Activated CD4-positive, alpha-beta T cell treated with anti-CD3 and anti-CD28 coated beads for 48 hours (primary cell): Measurements from ENCODE around the gene RTL10.

Experiments
- DNase-seq: peaks from one replicate; pipeline ENCODE4 v3.0.0-alpha.2; 2020

The RTL10 gene

DNA sequence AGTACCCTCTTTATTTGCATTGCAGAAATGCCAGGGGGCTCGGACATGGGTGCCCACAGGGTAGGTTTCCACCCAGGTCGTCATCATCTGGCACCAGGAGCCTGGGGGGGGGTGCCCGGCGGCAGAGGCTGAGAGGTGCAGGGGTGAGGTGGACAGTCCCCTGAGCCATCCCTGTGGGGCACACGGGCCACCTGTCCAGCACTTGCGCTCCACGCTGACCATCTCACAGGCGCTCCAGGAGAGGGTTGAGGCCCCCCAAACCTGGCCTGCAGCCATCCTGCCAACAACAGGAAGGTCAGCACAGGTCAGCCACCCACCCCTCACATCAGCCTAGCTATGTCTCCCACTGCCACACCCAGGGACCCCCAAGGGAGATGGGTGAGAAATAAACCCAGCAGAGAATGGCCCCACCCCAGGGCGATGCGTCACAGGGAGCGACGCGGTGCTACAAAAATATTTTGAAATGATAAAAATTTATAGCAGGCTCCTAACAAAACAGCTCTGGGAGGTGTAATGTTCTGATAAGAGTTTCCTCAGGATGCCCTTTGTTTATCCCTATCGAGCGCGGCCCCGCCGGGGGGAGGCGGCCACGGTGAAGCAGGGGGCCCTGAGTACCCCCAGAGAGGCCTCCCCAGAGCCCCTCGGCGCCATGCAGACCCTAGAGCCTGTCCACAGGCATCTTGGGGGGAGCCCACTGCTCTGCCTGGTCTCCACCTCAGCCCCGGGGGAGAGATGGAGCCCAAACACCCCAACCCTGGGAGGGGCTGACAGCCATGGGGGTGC, 21.0 kb upstream of the RTL10 start:
- DNase-seq = peak; percentile 1

DNA sequence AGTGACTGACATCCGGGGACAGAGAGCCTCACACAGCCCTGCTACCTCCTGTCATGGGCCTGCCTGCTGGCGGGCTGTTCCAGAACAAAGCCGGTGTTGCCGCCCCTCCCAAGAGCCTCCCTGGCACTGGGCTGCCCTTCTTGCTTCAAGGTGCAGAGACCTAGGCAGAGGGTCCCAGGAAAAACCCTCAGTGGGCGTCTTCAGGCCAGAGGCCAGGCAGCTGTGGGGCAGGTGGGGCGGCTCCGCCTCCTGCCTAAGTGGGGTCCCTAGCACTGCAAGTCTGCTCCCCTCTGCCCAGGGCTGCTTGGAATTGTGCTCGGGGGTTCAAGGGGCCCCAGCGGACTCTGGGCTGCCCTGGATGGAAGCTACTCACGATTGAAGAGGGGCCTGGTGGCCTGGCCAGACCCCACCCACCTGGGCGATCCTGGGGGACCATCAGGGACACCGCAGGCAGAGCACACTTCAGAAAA, 20.4 kb upstream of the RTL10 start:
- DNase-seq = no peak

DNA sequence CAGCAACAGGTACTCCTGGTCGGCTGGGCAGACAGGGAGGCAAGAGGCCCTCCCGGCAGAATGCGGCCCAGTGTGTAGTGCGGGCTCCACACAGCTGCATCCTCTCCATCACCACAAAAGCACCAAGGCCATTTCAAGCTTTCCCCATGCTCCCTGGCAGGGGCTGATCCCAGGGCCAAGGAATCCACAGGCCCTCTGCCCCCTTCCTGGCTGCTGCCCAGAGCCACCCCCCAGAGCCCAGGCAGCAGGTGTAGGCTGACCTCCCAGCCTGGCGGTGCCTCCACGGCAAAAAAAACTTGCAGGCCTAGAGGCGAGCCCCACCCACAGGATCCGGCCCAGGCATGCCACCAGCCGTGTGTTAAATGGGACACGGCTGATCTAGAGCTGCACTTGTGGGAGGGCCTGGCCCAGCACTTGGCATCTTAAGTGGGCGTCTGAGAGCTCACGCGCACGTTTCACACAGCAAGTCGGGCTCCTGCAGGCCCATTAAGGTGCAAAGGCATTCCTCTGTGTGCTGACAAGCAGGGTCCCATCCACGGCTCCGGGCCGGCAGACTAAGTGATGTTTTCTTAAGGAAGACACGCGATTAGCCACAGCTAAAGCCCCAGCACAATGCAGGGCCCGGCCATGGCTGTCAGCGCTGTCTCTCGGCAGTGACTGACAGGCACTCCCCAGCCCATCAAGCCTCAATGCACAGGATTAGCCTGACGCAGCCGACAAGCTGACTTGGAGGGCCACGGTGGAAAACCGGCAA, 19.8 kb upstream of the RTL10 start:
- peak; percentile 51 for DNase-seq

DNA sequence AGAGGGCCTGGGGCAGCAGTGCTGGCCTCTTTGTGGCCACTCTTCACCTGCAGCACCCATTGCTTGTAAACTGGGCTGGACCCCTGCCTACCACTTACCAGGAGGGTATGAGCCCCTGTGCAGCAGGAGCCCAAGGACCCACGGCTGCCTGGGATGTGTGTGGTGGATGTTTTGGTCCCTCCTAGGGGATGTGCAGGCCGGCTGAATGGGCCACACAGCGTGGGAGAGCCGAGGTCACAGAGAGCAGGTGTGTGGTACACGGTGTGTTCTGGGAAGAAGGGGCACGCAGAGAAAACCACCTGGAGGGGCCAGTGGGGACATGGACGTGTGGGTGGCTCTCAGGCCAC, 19.3 kb upstream of the RTL10 start:
- DNase-seq = no peak

DNA sequence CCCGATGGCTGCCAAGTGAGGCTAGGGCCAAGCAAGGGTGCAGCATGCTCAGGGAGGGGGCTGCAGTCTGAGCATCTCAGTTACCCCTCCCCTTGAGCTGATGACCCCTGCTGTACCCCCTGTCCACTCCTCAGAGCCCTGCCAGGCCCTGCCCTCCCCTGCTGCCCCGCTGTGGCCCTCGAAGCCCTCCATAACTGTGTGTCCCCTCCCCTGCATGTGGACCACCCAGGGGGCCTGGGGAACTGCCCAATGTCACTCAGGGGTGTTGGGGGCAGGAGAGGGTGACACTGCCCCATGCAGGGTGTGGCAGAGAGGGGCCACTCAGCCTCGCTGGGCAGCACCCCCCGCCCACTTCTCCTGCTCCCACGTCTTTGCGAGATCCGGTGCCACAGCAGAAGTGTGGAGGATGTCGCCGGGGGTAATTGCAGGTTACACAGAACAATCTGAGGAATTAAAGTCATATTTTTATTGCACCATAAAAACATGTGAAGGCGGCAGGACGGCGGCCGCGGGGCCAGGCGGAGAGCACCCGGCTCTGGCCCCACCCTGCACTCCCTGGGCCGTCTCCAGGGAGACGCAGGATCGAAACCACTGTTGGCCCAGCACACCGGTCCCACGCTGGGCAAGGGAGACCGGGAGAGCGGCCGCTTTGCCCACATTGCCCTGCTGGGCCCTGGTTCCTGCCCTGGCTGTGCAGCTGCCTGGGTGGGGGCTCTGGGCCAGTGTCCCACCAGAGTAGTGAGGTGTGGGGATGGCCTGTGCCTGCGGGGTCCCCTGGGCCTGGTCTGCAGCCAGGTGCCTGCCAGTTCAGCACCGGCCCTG, 18.7 kb upstream of the RTL10 start:
- DNase-seq = peak; percentile 1

DNA sequence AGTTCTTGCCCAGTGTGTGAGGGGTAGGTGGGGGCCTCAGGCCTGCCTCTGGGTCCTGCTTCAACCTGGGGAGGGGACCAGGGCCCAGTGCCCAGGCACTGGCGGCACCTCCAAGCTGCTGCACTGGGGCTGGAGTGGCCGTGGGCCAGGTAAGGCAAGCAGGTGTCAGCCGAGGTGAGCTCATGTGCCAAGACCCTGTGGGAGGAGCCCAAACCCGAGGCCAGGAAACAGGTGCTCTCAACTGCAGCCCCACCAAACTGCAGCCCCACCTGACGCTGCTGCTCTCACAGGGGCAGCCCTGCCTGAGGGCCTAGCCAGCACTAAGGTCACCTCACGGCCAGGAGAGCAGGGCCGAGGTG, 18.1 kb upstream of the RTL10 start:
- DNase-seq = peak; percentile 1

DNA sequence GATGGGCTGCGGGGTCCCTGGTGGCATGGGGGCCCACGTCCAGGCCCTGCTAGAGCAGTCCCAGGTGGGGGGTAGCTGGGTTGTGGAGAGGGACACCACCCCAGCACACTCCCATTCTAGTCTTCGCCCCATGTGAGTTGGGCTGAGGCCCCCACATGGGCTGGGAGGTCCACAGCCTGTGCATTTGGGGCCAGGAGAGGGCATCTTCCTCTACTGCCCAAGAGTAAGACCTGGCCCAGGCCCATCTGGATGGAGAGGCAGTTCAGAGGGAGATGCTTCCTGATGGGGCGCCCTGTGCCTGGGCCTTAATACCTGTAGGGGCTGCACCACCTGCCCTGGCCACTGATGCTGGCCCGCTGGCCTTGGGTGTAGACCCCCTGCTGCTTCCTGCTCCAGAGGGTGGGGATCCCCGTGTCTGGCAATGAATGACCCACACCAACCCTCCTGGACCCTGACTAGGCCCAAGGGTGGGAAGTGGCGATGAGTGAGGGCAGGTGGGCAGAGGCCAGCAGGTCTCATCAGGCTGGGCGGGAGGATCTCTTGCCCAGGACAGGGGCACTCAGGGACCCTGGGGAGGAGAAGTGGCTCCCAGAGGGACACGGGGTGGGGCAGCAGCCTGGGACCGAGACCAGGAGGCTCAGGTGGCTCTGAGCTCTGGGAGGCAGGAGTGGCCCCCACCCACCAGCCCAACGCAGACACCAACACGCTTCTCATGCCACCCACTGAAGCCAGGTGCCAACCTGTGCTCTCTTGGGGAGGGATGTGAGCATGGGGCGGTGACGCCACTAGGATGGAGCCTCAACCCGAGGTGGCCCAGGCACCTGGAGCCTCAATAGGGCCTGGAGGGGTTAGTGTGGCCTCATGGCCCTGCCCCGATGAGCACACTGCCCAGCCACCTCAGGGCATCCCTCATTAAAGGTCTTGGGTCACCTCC, 17.4 kb upstream of the RTL10 start:
- peak; percentile 1 for DNase-seq

DNA sequence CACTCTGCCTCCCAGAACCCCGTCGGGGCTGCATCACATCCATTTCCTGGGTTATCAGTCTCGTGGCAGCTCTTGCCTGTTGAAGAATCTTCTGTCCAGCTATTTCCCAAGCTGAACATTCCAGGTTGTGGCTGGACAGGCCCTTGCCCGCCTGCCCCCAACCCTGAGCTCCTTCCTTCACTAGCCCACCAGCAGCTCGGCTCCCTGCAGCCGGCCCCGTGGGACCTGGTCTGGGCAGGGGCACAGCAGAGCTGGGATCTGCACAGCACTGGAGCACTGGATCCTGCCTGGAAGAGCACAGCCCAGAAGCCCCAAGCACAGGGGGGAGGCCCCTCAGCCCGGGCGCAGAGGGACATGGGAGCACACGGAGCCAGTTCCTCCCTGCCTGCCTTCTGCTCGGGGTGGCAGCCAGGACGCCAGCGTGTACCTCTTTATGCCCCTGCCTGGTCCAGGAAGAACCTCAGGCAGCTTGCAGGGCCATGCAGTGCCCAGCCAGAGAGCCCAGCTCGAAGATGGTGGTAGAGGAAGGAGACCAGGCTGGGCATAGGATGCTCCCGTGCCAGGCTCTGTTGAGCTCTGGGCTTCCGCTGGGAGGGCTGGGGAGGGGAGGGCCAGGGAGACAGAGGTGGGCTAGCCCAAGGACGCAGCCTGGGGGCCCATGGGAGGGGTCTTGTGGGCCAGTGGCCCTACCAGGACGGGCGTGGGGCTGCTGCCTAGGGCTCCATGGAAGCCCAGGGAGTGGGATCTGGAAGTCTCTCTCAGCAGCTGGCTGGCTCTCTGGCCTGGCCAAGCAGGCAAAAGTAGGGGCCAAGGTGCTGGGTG, 16.6 kb upstream of the RTL10 start:
- peak; percentile 1 for DNase-seq

DNA sequence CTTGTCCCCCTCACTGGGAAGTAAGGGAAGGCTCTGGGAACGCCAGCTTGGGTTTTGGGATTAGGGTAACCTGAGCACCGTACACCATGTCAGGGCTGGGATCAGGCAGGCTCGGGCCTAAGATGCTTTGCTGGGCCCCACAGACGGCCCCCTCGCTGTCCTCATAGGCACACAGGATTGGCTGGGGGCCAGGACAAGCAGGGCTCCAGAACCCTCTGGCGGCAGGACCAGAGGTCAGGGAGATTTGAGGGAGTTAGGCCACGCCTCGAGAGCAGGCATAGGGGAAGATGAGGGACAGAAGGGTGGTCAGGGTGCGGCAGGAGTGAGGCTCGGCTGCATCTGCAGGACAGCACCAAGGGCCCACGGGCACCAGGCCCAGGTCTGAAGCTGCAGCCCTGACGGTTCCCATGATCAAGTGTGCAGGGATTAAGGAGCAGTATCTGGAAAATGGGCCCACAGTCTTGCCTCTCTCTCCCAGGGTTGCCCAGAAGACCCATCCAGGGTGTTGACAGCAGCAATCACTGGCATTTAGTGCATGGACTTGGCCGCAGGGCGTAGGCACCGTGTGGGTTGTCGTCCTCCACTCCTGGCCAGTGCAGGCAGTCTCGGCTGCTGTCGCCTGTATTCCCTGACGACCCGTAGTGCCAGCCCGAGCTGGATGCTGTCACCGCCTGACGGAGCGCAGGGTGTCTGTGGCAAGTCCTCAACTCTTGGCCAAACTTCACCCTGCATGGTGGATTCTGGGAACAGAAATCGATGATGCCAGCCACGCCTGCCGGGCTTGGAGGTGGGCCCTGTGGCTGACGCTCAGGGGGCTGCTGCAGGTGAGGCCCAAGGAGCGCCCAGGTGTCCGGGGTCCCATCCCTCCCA, 15.7 kb upstream of the RTL10 start:
- DNase-seq = peak; percentile 0

DNA sequence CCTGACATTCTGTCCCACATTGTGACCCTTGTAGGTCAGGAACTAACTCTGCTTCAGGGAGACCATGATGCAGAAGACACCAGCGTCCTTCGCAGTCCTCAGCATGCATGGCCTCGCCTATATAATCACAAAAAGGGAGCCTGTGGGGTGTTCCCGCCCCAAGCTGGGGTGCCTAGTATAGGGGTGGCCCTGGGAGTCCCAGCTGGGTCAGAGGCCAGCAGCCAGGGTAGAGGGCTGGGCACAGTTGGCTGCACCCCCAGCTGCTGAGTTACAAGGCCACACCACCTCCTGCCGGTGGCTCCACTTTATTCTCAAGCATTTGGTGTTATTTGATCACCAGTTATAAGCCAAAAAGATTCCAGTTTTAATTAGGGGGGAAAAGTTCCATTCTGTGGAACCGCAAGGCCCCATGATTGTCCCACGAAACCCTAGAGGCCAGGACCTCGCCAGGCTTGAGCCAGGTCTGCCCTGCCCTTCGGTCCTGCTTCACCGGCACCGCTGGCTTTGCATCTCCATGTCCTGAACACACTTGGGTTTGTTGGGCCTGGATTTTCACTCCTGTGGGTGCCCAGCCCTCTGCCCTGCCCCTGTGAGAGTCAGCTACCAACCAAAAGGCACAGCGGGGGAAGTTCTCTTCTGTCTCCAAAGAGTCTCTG, 15.0 kb upstream of the RTL10 start:
- peak; percentile 1 for DNase-seq

DNA sequence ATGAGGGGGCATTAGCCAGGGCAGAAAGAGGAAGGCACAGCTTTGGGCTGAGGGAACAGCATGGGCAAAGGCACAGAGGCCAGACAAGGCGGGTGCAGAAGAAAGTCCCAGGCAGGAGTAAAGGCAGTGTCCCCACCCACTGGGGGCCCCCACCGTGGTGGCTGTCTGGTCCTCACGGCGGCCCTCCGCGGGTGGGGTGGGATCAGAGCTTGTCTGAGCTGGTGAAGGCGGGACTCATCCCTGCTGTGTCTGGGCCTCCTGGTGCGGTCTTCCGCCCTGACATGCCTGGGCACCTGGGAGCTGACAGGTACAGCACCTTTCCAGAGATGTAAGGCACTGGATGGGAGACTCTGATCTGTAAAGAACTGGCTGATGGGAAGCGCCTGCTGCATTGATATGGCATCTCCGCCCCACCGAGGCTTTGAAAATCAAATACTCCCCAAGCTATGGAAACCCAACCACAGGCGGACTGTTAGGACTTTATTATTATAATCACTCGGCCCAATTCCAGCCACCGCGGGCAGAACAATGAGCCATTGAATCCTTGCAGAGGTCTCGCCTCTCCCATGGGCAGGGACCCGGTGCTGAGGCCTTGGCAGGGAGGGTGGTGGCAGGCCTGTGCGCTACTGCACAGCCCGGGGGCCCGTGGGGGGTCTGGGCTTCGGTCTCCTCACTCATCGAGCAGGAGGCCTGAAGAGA, 14.2 kb upstream of the RTL10 start:
- DNase-seq = peak; percentile 0

DNA sequence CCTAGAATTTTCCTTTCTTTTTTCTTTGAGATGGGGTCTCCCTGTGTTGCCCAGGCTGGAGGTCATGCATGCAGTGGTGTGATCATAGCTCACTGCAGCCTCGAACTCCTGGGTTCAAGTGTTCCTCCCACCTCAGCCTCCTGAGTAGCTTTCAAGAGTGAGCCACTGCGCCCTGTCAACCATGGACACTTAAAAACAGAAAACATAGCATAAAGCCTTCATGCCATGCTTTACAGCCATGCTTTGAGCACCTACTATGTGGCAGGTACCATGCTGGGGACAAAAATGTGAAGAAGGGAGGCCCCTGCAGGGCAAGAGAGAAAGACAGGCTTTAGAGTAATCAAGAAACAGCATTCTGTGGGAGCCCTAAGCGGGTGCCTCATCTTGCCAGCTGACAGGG, 13.7 kb upstream of the RTL10 start:
- no peak for DNase-seq

DNA sequence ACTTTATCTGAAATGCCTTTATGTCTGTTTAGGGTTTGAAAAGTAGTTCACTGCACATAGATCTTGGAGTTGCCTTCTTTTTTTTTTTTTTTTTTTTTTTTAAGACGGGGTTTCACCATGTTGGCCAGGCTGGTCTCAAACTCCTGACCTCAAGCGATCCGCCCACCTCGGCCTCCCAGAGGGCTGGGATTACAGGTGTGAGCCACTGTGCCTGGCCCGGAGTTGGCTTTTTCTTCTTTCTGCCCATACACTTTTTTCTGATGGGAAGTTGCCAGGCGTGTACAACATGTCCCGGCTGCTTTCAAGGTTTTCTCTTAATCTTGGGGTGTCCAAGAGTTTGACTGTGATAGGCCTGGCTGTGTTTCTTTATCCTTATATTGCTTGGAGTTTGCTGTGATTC, 12.9 kb upstream of the RTL10 start:
- no peak for DNase-seq

DNA sequence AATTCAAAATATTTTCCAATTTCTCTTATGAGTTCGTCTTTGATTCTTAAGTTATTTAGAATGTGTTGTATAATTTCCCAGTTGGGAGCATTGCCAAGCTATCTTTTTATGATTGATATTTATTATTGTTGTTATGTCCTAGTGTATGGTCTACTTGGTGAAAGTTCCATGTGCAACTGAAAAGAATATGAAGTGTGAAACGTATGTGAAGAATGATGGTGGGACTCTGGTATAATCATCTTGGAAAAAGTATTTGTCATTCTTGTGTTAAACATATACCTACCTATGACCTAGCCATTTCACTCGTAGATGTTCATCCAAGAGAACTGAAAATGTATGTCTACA, 12.0 kb upstream of the RTL10 start:
- no peak for DNase-seq

DNA sequence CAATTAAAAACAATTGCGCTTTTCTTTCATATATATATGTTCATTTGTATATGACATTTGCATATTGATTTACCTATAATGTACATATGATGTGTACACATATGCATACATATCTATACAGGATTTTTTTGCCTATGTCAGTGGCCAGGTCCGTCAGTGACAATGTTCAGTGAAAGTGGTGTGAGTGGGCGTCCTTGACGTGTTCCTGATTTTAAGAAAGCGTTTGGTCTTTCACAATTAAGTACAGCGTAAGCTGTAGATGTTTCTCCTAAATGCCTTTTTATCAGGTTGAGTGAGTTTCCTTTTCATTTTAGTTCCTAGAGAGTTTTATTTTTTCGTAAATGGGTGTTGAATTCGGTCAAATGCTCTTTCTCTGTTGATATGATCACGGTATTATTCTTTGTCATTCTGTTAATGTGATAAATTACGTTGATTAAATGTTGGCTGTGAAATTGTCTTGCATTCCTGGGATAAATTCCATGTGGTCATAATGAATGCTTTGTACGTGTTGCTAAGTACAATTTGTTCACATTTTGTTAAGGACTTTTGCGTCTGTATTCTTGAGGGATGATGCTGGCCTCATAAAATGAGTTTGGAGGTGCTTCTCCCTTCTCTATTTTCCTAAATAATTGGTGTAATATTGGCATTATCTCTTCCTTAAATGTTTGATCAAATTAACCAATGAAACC, 10.6 kb upstream of the RTL10 start:
- DNase-seq = peak; percentile 0

DNA sequence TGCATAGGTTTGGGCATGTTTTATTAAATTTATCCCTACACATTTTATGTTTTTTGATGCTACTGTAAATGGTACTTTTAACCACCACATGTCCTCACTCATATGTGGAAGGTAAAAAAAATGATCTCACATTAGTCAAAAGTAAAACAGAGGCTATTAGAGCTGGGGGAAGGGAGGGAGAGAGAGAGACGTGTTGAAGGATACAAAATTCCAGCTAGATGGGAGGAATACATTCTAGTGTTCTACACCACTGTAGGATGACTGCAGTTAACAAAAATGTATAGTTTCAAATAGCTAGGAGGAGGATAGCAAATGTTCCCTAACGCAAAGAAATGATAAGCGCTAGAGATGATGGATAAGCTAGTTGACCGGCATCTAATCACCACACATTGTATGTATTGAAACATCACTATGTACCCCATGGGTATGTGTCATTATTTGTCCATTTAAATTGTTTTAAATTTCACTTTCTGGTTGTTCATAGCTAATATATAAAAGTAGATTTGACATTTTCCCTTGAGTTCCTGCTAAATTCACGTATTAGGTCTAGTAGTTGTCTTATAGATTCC, 9.9 kb upstream of the RTL10 start:
- no peak for DNase-seq

DNA sequence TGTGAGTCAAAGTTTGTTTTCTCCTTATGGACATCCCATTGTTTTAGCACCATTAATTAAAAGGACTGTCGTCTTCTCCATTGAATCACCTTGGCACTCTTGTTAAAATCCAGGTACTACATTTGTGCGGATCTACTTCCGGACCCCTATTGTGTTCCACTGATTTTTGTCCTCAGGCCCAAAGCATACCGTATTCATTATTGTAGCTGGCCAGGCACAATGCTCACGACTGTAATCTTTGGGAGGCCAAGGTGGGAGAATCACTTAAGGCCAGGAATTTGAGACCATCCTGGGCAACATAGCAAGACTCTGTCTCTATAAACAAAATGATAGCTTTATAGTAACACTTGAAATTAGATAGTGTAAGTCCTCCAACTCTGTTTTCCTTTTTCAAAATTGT, 8.9 kb upstream of the RTL10 start:
- no peak for DNase-seq

DNA sequence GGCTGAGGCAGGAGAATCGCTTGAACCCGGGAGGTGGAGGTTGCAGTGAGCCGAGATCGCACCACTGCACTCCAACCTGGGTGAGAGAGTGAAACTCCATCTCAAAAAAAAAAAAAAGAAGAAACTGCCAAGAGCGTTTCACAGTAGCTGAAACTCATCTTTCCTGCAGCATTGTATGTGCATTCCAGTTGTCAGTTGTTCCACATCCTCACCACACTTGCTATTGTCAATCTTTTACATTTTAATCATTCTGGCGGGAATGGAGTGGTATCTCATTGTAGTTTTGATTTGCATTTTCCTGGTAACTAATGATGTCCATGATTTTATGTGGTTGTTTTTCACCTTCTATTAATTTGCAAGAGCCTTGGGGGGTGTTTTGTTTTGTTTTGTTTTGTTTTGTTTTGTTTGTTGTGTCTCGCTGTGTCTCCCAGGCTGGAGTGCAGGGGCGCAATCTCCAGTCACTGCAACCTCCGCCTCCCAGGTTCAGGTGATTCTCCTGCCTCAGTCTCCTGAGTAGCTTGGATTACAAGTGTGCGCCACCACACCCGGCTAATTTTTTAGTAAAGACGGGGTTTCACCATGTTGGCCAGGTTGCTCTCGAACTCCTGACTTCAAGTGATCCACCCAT, 8.1 kb upstream of the RTL10 start:
- DNase-seq = no peak
